HUES64 (cell line): ENCODE results near the gene DNAJB9.
A peak's percentile ranks its signal among the peaks of the same experiment; 100 is the strongest.

Experiments
- H3K27ac ChIP-seq: 2 replicates; pipeline ENCODE4 v1.7.0; 2013; ENCODE audit warnings: low read depth, low read length, inconsistent platforms
- H3K27me3 ChIP-seq: 2 replicates; pipeline ENCODE4 v1.6.1; 2013; ENCODE audit warnings: mild to moderate bottlenecking, low read length; ENCODE audit not compliant: insufficient read depth
- H3K36me3 ChIP-seq: 2 replicates; pipeline ENCODE4 v1.6.1; 2013; ENCODE audit warnings: mild to moderate bottlenecking, low read length; ENCODE audit not compliant: insufficient read depth
- H3K4me1 ChIP-seq: 2 replicates; pipeline ENCODE4 v1.6.1; 2013; ENCODE audit warnings: mild to moderate bottlenecking, low read length, moderate library complexity; ENCODE audit not compliant: insufficient read depth
- H3K4me3 ChIP-seq: 2 replicates; pipeline ENCODE4 v1.5.1; 2013; ENCODE audit warnings: mild to moderate bottlenecking, low read length, moderate library complexity
- H3K9ac ChIP-seq: 2 replicates; pipeline ENCODE4 v1.6.1; 2013; ENCODE audit warnings: mild to moderate bottlenecking, low read depth, low read length
- H3K9me3 ChIP-seq: 2 replicates; pipeline ENCODE4 v1.6.1; 2013; ENCODE audit warnings: low read depth, low read length; ENCODE audit not compliant: insufficient read depth
- WGBS: fragments of 150-250, 120-280 bp; methylation state at CpG from one replicate; pipeline ENCODE4 v1.1.7; 2013; ENCODE audit warnings: missing lambda C conversion rate; 5-methylcytosine and 5-hydroxymethylcytosine counted together

Gene DNAJB9

DNA sequence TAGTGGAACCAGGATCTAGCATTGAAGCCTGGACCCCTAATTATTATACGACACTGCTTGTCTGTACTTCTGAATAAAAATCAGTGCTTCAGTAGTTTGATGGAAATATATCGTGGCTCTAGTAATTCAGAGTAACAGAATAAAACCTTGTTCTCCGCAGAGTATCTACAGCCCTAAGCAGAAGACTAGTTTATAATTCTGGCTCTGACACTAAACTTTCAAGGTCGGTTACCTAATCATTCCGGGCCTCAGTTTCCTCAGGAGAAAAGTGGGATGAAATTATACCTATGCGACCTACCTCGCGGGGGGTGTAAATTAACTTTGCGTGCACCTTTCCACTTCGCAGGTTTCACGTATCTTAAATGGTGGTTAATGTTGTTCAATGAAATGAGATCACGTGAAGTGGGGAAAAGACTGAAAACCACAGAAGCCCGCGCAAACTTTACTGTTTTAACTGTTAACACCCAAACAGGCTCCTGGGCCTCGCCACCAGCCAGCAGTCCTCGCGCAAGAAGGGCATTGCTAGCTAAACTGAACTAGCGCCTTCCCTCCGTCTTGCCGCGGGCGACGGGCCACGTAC lies 783 bp upstream of the DNAJB9 start:
- Histone ChIP-seq H3K9me3 (no peaks in the 10 kb centered on the region), H3K27ac (peak overlapping the region; percentile 93), H3K27me3 (no peaks in the 10 kb centered on the region), H3K36me3 (peaks cover 44% of the 10 kb centered on the region), H3K9ac (peak overlapping the region; percentile 89), H3K4me3 (peak overlapping the region; percentile 84), H3K4me1 (peaks cover 23% of the 10 kb centered on the region)
- 10% methylated on average over 24 of the region's 24 CpGs for WGBS

DNA sequence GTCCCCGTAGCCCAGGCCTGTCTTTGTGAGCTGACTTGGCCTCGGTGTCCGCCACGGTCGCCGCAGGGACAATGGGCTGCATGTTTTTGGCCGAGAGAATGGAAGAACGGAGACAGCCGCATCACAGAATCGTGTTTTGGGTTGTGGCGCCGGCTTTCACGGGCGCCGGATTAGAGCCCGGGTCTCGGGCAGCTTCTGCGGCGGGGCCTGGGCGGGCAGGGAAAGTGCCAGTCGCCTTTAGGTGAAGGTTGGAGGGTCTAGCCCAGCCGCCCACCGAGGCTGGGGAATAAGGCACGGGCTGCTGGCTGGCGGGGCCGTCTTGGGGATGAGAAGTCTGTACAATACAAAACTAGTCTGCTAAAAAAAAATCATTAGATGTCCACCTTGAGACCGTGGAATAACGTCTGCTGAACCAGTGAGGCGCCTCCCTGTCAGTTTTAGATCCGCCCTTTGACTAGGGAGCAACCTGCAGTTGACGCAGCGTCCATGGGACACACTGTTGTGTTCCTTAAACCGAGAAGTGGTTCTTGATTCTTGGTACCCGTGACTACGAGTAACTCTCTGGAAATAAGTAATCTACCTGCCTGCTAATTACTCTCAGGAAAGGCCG lies 577 bp downstream of the DNAJB9 start:
- Histone ChIP-seq H3K9ac (peak overlapping the region; percentile 89), H3K4me3 (peak overlapping the region; percentile 84), H3K27me3 (no peaks in the 10 kb centered on the region), H3K4me1 (peaks cover 23% of the 10 kb centered on the region), H3K27ac (peak overlapping the region; percentile 90), H3K36me3 (peaks cover 45% of the 10 kb centered on the region), H3K9me3 (no peaks in the 10 kb centered on the region)
- under 1% methylated on average over 36 of the region's 36 CpGs for WGBS

DNA sequence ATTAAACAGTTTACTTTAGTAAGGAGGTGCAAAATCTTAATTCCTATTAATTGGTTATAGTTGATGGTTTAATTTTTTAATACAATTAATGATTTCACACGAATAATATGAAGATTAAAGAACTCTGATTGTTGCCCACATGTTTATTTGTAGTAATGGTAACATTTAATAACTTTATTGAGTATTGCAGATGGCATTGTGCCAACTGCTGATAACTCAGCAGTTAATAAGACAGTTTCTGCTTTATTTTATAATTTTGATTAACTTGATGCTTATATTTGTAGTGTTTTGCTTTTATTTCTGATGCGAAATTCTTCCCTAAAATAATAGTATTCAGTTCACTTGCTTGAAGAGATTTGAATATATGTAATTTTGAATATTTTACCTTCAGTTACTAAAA lies 2.8 kb downstream of the DNAJB9 start:
- peaks cover 39% of the 10 kb centered on the region for H3K36me3 ChIP-seq
- WGBS, result no CpG with 5 or more reads among the region's 2 CpGs
- H3K4me3 ChIP-seq, result no peak overlapping the region

DNA sequence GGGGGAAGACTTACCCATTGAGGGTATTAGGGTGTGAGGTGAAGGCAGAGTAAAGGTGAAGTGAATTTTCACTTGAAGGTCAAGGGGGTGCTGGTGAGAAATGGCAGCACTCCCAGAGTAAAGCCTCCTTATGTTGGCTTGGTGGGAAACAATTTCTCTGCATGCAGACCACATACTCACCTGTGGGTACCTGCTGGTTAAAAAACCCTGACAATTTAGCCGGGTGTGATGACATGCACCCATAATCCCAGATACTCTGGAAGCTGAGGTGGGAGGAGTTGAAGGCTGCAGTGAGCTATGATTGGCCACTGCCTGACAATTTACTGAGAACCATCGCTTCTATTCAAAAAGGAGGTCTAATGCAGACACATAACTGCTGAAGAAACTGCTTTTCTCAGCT lies 5.5 kb downstream of the DNAJB9 start:
- no peak overlapping the region for H3K27ac ChIP-seq
- WGBS, result 81% methylated on average over 2 of the region's 2 CpGs
- no peak overlapping the region for H3K9ac ChIP-seq
- no peak overlapping the region for H3K4me3 ChIP-seq
- H3K4me1 ChIP-seq, result peaks cover 7% of the 10 kb centered on the region
- peaks cover 18% of the 10 kb centered on the region for H3K9me3 ChIP-seq
- peaks cover 52% of the 10 kb centered on the region for H3K36me3 ChIP-seq
- H3K27me3 ChIP-seq, result no peaks in the 10 kb centered on the region

More for the DNA sequence above, 2.8 kb downstream of the DNAJB9 start:
- Histone ChIP-seq H3K4me1 (peaks cover 20% of the 10 kb centered on the region), H3K27ac (no peak overlapping the region), H3K9ac (no peak overlapping the region), H3K27me3 (no peaks in the 10 kb centered on the region), H3K9me3 (no peaks in the 10 kb centered on the region)

DNA sequence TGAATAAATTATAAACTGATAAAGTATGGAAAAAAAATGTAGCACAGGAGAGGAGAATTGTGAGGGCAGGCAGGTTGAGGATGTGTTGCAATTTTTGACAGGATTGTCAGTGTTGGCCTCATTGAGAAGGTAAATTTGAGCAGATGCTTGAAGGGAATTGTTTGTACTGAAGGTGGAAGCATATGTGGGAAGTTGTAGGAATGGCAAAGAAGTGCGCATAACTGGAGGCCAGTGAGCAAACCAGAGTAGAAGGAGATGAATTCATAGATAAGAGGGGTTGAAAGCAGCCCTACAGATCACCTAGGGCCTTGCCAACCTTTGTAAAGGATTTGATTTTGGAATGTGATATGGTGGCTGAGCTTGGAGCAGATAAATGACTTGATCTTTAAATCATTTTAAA lies 6.4 kb downstream of the DNAJB9 start:
- WGBS, result 91% methylated on average over 1 of the region's 1 CpG
- peaks cover 53% of the 10 kb centered on the region for H3K36me3 ChIP-seq

DNA sequence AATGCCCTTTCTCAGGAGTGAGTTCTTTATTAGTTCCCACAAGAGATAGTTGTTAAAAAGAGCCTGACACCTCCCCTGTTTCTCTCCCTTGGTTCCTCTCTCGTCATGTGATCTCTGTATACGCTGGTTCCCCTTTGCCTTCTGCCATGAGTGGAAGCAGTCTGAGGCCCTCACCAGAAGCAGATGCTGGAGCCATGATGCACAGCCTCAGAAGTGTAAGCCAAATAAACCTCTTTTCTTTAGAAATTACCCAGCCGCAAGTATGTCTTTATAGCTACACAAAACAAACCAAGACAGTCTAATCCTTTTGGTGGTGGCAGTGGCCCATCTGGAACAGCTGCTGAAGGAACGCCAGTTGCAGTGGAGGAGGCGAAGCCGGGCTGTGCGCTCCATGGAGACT lies 9.3 kb downstream of the DNAJB9 start:
- Histone ChIP-seq H3K4me1 (peaks cover 15% of the 10 kb centered on the region; the same call in 1 of the 2 replicates), H3K4me3 (no peak overlapping the region), H3K9me3 (peaks cover 29% of the 10 kb centered on the region), H3K36me3 (peaks cover 29% of the 10 kb centered on the region), H3K27me3 (no peaks in the 10 kb centered on the region), H3K27ac (no peak overlapping the region), H3K9ac (no peak overlapping the region)
- WGBS, result 94% methylated on average over 7 of the region's 7 CpGs

More for the DNA sequence above, 6.4 kb downstream of the DNAJB9 start:
- peaks cover 28% of the 10 kb centered on the region for H3K9me3 ChIP-seq
- peaks cover 5% of the 10 kb centered on the region for H3K4me1 ChIP-seq
- no peak overlapping the region for H3K27ac ChIP-seq
- no peak overlapping the region for H3K9ac ChIP-seq
- H3K27me3 ChIP-seq, result no peaks in the 10 kb centered on the region
- H3K4me3 ChIP-seq, result no peak overlapping the region

DNA sequence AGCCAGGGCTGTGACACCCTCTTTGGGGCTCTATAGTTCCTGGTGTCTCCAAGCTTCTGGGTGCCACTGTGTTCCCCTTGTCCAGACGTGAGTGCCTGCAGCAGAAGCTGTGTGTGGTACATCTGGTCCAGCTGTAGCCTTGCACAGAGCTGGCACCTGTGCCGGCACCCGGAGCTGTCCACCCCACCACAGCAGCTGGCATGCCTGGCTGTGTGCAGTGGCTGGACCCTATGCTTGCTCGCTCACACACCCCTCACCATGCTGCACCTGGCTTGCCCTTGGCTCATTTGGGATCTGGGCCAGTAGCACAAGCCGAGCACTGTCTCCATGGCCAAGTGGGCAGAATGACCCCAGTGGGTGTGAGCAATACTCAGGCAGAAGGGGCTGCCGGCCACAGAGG lies 10.6 kb downstream of the DNAJB9 start:
- Histone ChIP-seq H3K27me3 (no peaks in the 10 kb centered on the region), H3K9me3 (peaks cover 29% of the 10 kb centered on the region), H3K27ac (no peak overlapping the region), H3K4me3 (no peak overlapping the region), H3K4me1 (peaks cover 15% of the 10 kb centered on the region; the same call in 1 of the 2 replicates), H3K9ac (no peak overlapping the region), H3K36me3 (peaks cover 18% of the 10 kb centered on the region)
- WGBS, result 78% methylated on average over 6 of the region's 6 CpGs

DNA sequence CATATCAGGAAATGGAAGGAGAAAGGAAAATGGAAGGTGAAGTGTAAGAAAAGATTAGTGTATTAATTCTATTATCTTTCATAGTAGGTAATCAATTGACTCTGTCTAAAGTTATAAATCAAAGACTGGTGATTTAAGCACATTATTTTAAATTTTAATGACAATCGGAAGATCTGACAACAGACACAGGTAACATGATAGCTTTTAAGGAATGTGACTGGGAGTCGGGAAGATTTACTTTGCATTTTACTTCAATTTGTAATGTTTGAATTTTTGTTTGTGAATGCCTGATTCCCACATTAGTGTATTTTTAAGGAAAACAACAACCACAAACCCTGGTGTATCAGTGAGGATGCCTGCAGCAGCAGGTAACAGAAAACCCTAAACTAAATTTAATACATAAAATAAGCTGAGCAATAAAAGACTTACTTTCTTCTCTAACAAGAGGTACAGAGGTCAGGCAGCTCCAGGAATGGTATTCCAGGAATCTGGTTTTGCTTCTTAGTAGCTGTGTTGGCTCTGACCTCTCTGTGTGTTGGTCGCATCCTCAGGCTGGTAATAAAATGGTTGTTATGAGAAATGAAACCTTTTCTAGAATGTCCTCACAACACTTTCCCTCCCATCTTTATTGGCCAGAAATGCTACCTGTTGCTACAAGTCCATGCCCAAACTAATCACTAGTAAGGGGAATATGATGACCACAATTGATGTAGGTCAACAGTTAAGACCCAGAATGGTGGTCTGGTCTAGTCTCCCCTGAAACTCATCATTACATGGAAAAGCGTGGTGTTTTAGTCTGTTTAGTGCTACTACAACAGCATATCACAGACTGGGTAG lies 12.2 kb downstream of the DNAJB9 start:
- 64% methylated on average over 4 of the region's 4 CpGs for WGBS
- Histone ChIP-seq H3K4me1 (peaks cover 15% of the 10 kb centered on the region; the same call in 1 of the 2 replicates), H3K36me3 (peaks cover 15% of the 10 kb centered on the region), H3K27ac (peak overlapping the region; percentile 50), H3K4me3 (no peak overlapping the region), H3K9me3 (peaks cover 29% of the 10 kb centered on the region), H3K27me3 (no peaks in the 10 kb centered on the region), H3K9ac (no peak overlapping the region)

DNA sequence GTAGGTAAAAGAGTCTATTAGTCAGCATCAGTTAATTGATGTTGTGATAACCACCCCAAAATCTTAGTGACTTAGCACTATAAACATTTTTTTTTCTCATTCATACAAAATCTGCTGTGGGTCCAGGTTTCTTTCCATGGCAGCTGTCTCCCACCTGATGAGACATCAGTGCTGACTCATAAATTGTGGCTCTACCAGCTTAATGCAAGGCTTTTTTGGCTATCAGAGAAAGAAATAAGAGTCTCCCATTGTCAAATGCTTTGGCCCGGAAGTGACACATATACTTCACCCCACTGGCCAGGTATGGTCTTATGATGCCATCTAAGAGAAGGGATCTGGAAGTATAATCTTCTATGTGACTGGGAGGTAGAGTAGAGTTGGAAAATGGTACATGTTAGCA lies 14.5 kb downstream of the DNAJB9 start:
- Histone ChIP-seq H3K4me1 (peaks cover 15% of the 10 kb centered on the region; the same call in 1 of the 2 replicates), H3K36me3 (peaks cover 11% of the 10 kb centered on the region), H3K27me3 (no peaks in the 10 kb centered on the region), H3K9ac (no peak overlapping the region), H3K9me3 (peaks cover 20% of the 10 kb centered on the region), H3K4me3 (no peak overlapping the region), H3K27ac (no peak overlapping the region)
- 100% methylated on average over 1 of the region's 1 CpG for WGBS

DNA sequence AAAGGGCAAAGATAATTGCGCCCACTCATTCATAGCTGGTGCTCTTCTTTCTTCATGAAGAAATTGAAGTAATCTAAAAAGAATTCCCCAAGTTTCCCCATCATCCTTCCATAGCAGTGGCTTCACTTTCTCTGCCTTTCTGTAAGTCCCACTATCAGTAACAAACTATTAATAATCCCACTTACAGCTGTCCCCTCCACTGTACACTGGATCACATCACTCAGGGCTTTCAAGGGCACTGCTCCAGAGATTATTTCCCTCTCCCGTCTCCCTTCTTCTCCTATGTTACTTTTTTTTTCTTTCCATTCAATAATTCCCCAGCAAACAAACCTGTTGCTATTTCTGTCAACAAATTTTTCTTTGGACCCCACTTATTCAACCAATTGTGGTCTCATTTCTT lies 16.2 kb downstream of the DNAJB9 start:
- peaks cover 15% of the 10 kb centered on the region; the same call in 1 of the 2 replicates for H3K4me1 ChIP-seq
- no peak overlapping the region for H3K27ac ChIP-seq
- H3K27me3 ChIP-seq, result no peaks in the 10 kb centered on the region
- H3K36me3 ChIP-seq, result no peaks in the 10 kb centered on the region
- H3K4me3 ChIP-seq, result no peak overlapping the region
- 92% methylated on average over 2 of the region's 2 CpGs for WGBS
- H3K9me3 ChIP-seq, result peaks cover 4% of the 10 kb centered on the region; the same call in 1 of the 2 replicates
- no peak overlapping the region for H3K9ac ChIP-seq

DNA sequence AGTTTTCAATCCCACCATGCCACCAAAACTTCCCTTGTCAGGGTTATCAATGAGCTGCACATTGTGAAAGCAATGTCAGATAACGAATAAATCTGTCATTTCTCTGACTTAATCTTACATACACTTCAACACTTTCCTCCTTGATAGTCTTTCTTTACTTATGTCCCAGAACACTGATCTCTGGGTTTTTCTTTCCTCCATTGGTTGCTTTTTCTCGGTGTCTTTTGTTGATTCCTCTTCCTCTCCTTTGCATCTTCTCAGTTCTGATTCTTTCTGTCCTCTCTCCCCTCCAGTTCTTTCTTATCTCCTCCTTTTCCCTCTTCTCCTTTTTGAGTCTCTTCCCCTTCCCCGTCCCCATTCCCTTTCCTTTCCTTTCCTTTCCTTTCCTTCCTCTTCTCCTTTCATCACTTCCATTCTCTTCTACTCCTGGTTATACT lies 16.6 kb downstream of the DNAJB9 start:
- Histone ChIP-seq H3K4me3 (no peak overlapping the region), H3K9ac (no peak overlapping the region), H3K4me1 (peaks cover 13% of the 10 kb centered on the region; the same call in 1 of the 2 replicates), H3K27ac (no peak overlapping the region), H3K27me3 (no peaks in the 10 kb centered on the region), H3K36me3 (no peaks in the 10 kb centered on the region), H3K9me3 (no peaks in the 10 kb centered on the region)
- 95% methylated on average over 2 of the region's 3 CpGs for WGBS
